Measurements from ENCODE around the gene OPRM1. TPM values are rescaled to one million over a fixed set of nuclear protein-coding genes. Genes with fewer than 3 reads are reported as not detected.

OPRM1 gene
- not detected in 2 replicates for total RNA-seq

DNA sequence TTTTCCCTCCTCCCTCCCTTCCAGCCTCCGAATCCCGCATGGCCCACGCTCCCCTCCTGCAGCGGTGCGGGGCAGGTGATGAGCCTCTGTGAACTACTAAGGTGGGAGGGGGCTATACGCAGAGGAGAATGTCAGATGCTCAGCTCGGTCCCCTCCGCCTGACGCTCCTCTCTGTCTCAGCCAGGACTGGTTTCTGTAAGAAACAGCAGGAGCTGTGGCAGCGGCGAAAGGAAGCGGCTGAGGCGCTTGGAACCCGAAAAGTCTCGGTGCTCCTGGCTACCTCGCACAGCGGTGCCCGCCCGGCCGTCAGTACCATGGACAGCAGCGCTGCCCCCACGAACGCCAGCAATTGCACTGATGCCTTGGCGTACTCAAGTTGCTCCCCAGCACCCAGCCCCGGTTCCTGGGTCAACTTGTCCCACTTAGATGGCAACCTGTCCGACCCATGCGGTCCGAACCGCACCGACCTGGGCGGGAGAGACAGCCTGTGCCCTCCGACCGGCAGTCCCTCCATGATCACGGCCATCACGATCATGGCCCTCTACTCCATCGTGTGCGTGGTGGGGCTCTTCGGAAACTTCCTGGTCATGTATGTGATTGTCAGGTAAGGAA, at the start of gene OPRM1:
TSS of gene OPRM1 (plus strand) at position 10 of the 612 bp plus-strand sequence. CDS start at position 315, 305 bp downstream.

